Hepatocyte (in vitro differentiated cells): ENCODE results near the gene RANBP17. TPM values are rescaled to one million over a fixed set of nuclear protein-coding genes. Genes with fewer than 3 reads are reported as not detected.
A peak's percentile ranks its signal among the peaks of the same experiment; 100 is the strongest.

ENCODE experiments used
- DNase-seq: peaks from one replicate; pipeline ENCODE4 v3.0.0-alpha.2; 2016; ENCODE audit warnings: low spot score
- H2AFZ ChIP-seq: fragments of 200-600 bp; sonication (generic); 2 replicates; pipeline ENCODE4 v1.6.0; 2016; ENCODE audit warnings: antibody characterized with exemption, mild to moderate bottlenecking
- H3K27ac ChIP-seq: fragments of 200-600 bp; sonication (generic); 2 replicates; pipeline ENCODE4 v1.5.1; 2016; ENCODE audit warnings: mild to moderate bottlenecking
- H3K27me3 ChIP-seq: fragments of 200-600 bp; sonication (generic); 2 replicates; pipeline ENCODE4 v1.6.1; 2016
- H3K36me3 ChIP-seq: fragments of 200-600 bp; sonication (generic); replicated peaks from 2 replicates; pipeline ENCODE4 v1.5.1; 2016; ENCODE audit warnings: low read depth; ENCODE audit not compliant: insufficient read depth
- H3K4me1 ChIP-seq: fragments of 200-600 bp; sonication (generic); 2 replicates; pipeline ENCODE4 v1.5.1; 2016; ENCODE audit warnings: mild to moderate bottlenecking, moderate library complexity; ENCODE audit not compliant: insufficient read depth
- H3K4me2 ChIP-seq: fragments of 200-600 bp; sonication (generic); 2 replicates; pipeline ENCODE4 v1.6.0; 2016
- H3K4me3 ChIP-seq: fragments of 200-600 bp; sonication (generic); 2 replicates; pipeline ENCODE4 v1.5.1; 2016; ENCODE audit warnings: mild to moderate bottlenecking
- H3K79me2 ChIP-seq: fragments of 200-600 bp; sonication (generic); 2 replicates; pipeline ENCODE4 v1.6.0; 2017; ENCODE audit warnings: mild to moderate bottlenecking
- H3K9me2 ChIP-seq: fragments of 200-600 bp; sonication (generic); replicated peaks from 2 replicates; pipeline ENCODE4 v1.6.0; 2017; ENCODE audit warnings: mild to moderate bottlenecking; ENCODE audit not compliant: insufficient read depth
- H3K9me3 ChIP-seq: fragments of 200-600 bp; sonication (generic); 2 replicates; pipeline ENCODE4 v1.5.1; 2016; ENCODE audit warnings: low read depth, mild to moderate bottlenecking
- H4K20me1 ChIP-seq: fragments of 200-600 bp; sonication (generic); 2 replicates; pipeline ENCODE4 v1.6.0; 2016; ENCODE audit warnings: mild to moderate bottlenecking; ENCODE audit not compliant: insufficient read depth, poor library complexity, severe bottlenecking
- CTCF ChIP-seq: fragments of 200-600 bp; sonication (generic); IDR thresholded peaks from 2 replicates; pipeline ENCODE4 v1.5.1; 2016; ENCODE audit warnings: antibody characterized with exemption, mild to moderate bottlenecking; ENCODE audit not compliant: poor library complexity
- EZH2 ChIP-seq: fragments of 200-600 bp; sonication (generic); IDR thresholded peaks from 2 replicates; pipeline ENCODE4 v1.6.1; 2016; ENCODE audit warnings: antibody characterized with exemption, mild to moderate bottlenecking, borderline replicate concordance
- EZH2phosphoT487 ChIP-seq: fragments of 200-600 bp; sonication (generic); IDR thresholded peaks from one replicate; pipeline ENCODE4 v1.6.1; 2018; ENCODE audit warnings: antibody characterized with exemption, mild to moderate bottlenecking, low read depth, moderate library complexity; ENCODE audit not compliant: unreplicated experiment, severe bottlenecking
- WGBS: methylation state at CpG from one replicate; pipeline ENCODE4 v1.1.6; 2016; ENCODE audit warnings: low lambda C conversion rate; ENCODE audit errors: missing lambda C conversion rate; 5-methylcytosine and 5-hydroxymethylcytosine counted together
- polyA plus RNA-seq: library from polyadenylated mRNA; unstranded; fragments of >200 nt; fragmentation: Nextera tagmentation; extraction: Ambion mirVana; gene quantifications from 2 replicates; pipeline ENCODE4 v1.2.1, GENCODE V29; 2016
- total RNA-seq: library from RNA; depleted of rRNA; stranded (reverse); fragments of >200 nt; gene quantifications from 2 replicates; pipeline ENCODE4 v1.2.3, GENCODE V29; 2014

The RANBP17 gene
- total and polyA plus RNA-seq, 2 experiments from 2014 or later, result 11.7 to 17.1 TPM

GRCh38 chr5:170848033-170848432, 13.8 kb upstream of the RANBP17 start:
- Histone ChIP-seq H2AFZ (no peak overlapping the region), H3K36me3 (no peaks in the 10 kb centered on the region), H3K79me2 (no peaks in the 10 kb centered on the region), H3K4me1 (no peaks in the 10 kb centered on the region), H4K20me1 (no peaks in the 10 kb centered on the region), H3K9me3 (no peaks in the 10 kb centered on the region), H3K27ac (peak overlapping the region; percentile 21), H3K4me2 (no peak overlapping the region), H3K4me3 (no peak overlapping the region), H3K27me3 (no peaks in the 10 kb centered on the region), H3K9me2 (no peaks in the 10 kb centered on the region)
- TF ChIP-seq EZH2 (no peak), EZH2phosphoT487 (no peak), CTCF (no peak)
- WGBS, result 70% methylated on average over 5 of the region's 5 CpGs
- peak; percentile 16 for DNase-seq

GRCh38 chr5:170849374-170849773, 12.4 kb upstream of the RANBP17 start:
- no peak overlapping the region for H3K4me2 ChIP-seq
- 75% methylated on average over 2 of the region's 2 CpGs for WGBS
- no peak for DNase-seq
- no peak overlapping the region for H3K4me3 ChIP-seq
- no peaks in the 10 kb centered on the region for H3K36me3 ChIP-seq
- no peaks in the 10 kb centered on the region for H3K9me3 ChIP-seq
- TF ChIP-seq EZH2phosphoT487 (no peak), EZH2 (no peak), CTCF (no peak)
- H3K27ac ChIP-seq, result no peak overlapping the region
- H3K79me2 ChIP-seq, result no peaks in the 10 kb centered on the region
- no peaks in the 10 kb centered on the region for H4K20me1 ChIP-seq
- H3K9me2 ChIP-seq, result no peaks in the 10 kb centered on the region
- H2AFZ ChIP-seq, result no peak overlapping the region
- H3K4me1 ChIP-seq, result no peaks in the 10 kb centered on the region
- H3K27me3 ChIP-seq, result no peaks in the 10 kb centered on the region

GRCh38 chr5:170854566-170854965, 7.3 kb upstream of the RANBP17 start:
- WGBS, result 87% methylated on average over 6 of the region's 6 CpGs
- H3K4me3 ChIP-seq, result no peak overlapping the region
- no peaks in the 10 kb centered on the region for H4K20me1 ChIP-seq
- H3K79me2 ChIP-seq, result no peaks in the 10 kb centered on the region
- H3K36me3 ChIP-seq, result no peaks in the 10 kb centered on the region
- H3K27me3 ChIP-seq, result no peaks in the 10 kb centered on the region
- TF ChIP-seq CTCF, result no peak
- TF ChIP-seq EZH2, result no peak
- no peak for TF ChIP-seq EZH2phosphoT487
- DNase-seq, result no peak
- H3K27ac ChIP-seq, result no peak overlapping the region
- no peaks in the 10 kb centered on the region for H3K9me3 ChIP-seq
- H3K4me2 ChIP-seq, result no peak overlapping the region
- H3K9me2 ChIP-seq, result no peaks in the 10 kb centered on the region
- no peak overlapping the region for H2AFZ ChIP-seq
- H3K4me1 ChIP-seq, result no peaks in the 10 kb centered on the region

GRCh38 chr5:170857066-170857465, 4.8 kb upstream of the RANBP17 start:
- Histone ChIP-seq H3K79me2 (no peaks in the 10 kb centered on the region), H3K9me3 (no peaks in the 10 kb centered on the region), H3K36me3 (no peaks in the 10 kb centered on the region), H3K4me2 (no peak overlapping the region), H4K20me1 (no peaks in the 10 kb centered on the region), H2AFZ (no peak overlapping the region), H3K27me3 (no peaks in the 10 kb centered on the region), H3K27ac (no peak overlapping the region), H3K9me2 (no peaks in the 10 kb centered on the region), H3K4me1 (no peaks in the 10 kb centered on the region), H3K4me3 (no peak overlapping the region)
- DNase-seq, result no peak
- TF ChIP-seq EZH2, result no peak
- 89% methylated on average over 2 of the region's 2 CpGs for WGBS
